ENCODE measurements around the gene PPP1R12B.

DNA sequence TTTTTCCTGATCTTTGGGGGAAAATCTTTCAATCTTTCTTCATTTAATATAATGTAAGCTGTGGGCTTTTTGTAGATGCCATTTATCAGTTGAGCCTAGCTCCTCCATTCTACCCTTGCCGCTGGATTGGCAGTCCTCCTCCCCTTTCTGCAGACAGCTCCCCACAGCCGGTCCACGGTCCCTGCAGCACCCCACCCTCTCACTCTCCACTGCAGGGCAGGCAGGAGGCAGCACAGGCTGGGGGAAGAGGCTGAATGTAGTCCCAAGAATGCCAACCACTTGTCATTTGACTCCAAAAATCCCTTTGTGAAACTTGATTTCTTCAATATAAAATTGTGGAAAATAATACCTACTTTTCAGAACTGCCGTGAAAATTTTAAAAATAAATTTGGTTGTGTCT is 265.1 kb downstream of the PPP1R12B start:
- TF ChIP-seq, protein P1, sequence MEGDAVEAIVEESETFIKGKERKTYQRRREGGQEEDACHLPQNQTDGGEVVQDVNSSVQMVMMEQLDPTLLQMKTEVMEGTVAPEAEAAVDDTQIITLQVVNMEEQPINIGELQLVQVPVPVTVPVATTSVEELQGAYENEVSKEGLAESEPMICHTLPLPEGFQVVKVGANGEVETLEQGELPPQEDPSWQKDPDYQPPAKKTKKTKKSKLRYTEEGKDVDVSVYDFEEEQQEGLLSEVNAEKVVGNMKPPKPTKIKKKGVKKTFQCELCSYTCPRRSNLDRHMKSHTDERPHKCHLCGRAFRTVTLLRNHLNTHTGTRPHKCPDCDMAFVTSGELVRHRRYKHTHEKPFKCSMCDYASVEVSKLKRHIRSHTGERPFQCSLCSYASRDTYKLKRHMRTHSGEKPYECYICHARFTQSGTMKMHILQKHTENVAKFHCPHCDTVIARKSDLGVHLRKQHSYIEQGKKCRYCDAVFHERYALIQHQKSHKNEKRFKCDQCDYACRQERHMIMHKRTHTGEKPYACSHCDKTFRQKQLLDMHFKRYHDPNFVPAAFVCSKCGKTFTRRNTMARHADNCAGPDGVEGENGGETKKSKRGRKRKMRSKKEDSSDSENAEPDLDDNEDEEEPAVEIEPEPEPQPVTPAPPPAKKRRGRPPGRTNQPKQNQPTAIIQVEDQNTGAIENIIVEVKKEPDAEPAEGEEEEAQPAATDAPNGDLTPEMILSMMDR (IDR thresholded peaks at IDR 0.05), result no peak
- TF ChIP-seq POLR2AphosphoS5 (IDR thresholded peaks at IDR 0.05), result no peak

Data from gastroesophageal sphincter (tissue), 3 donors.